GM19438 (cell line): ENCODE data around the gene TTLL7.

Source experiments
- ATAC-seq: cut with Tn5 transposase; IDR thresholded peaks from one replicate; pipeline ENCODE4 v1.9.1; 2021; ENCODE audit warnings: low read depth; ENCODE audit not compliant: unreplicated experiment

Gene TTLL7, protein sequence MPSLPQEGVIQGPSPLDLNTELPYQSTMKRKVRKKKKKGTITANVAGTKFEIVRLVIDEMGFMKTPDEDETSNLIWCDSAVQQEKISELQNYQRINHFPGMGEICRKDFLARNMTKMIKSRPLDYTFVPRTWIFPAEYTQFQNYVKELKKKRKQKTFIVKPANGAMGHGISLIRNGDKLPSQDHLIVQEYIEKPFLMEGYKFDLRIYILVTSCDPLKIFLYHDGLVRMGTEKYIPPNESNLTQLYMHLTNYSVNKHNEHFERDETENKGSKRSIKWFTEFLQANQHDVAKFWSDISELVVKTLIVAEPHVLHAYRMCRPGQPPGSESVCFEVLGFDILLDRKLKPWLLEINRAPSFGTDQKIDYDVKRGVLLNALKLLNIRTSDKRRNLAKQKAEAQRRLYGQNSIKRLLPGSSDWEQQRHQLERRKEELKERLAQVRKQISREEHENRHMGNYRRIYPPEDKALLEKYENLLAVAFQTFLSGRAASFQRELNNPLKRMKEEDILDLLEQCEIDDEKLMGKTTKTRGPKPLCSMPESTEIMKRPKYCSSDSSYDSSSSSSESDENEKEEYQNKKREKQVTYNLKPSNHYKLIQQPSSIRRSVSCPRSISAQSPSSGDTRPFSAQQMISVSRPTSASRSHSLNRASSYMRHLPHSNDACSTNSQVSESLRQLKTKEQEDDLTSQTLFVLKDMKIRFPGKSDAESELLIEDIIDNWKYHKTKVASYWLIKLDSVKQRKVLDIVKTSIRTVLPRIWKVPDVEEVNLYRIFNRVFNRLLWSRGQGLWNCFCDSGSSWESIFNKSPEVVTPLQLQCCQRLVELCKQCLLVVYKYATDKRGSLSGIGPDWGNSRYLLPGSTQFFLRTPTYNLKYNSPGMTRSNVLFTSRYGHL

DNA sequence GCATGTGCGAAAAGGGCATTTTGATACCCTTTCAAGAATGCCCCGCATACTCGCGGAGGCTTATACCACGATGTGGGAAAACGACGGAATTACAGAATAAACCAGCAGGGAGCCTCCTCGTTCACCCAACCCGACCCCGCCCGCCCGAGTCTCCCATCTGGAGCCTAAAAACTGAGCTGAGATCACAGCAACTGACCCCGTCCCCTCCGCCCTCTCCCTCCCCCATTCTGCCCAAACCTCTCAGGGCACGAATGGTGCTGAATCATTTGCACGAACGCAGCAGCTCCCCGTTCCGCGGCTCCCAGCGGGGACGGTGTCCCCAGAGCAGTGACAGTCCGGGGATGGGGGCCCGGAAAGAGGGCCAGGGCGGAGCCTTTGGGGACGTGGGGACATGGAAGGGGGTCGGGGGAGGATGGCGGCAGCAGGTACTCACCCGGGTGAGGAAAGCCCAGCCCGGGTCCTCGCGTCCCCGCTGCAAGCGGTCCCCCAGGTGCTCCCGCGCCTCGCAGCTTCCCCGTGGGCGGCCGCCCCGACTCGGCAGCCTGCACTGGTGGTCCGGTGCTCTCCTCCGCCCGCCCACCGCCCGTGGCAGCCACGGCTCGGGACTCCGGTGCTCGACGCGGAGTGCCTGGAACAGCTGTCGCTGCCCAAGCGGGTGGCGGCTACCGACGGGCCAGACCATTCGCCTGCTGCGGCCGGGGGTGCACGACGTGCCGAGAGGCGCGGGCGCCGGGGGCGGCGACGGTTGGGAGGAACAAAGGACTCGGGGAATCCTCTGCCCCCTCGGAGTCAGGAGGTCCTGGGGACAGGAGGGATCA lies at the start of gene TTLL7:
Gene TTLL7, minus strand, starts transcription at position 635 of the 818 bp plus-strand sequence. CDS start 46,921 bp downstream, outside the sequence.
- peak; percentile 90 for ATAC-seq

DNA sequence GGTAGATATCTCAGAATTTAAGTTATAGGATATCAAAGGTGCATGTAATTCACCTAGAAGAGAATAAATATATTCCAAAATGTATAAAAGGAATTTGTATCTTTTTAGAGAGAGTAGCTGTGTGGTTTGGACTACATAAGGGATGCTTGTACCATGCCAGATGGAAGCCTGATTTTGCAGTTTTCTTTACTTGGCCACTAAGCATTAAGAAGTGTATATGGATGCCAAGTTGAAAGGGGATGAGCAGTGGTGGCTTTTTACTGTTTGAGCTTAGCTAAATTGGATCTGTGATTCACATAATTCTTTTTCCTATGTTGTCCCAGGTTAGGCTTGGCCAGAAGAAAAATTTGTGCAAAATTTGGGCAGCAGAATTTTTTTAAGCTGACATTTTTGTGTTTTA lies 43.5 kb upstream of the TTLL7 start:
- no peak for ATAC-seq

- no peak for ATAC-seq
Observed at GRCh38 chr1:84037758-84038611, 39.1 kb upstream of the TTLL7 start.

DNA sequence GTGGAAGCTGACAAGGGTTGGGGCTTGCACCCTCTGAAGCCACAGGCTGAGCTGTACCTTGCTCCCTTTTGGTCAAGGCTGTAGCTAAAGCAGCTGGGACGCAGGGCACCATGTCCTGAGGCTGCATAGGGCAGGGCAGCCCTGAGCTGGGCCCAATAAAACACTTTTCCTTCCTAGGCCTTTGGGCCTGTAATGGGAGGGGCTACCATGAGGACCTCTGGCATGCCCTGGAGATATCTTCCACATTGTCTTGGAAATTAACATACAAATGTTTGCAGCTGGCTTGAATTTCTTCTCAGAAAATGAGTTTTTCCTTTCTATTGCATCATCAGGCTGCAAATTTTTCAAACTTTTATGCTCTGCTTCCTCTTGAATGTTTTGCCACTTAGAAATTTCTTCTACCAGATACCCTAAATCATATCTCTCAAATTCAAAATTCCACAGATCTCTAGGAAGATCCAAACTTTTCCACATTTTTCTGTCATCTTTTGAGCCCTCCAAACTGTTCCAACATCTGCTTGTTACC lies 32.9 kb upstream of the TTLL7 start:
- no peak for ATAC-seq

GRCh38 chr1:84027368-84027767 lies 28.4 kb upstream of the TTLL7 start:
- no peak for ATAC-seq

DNA sequence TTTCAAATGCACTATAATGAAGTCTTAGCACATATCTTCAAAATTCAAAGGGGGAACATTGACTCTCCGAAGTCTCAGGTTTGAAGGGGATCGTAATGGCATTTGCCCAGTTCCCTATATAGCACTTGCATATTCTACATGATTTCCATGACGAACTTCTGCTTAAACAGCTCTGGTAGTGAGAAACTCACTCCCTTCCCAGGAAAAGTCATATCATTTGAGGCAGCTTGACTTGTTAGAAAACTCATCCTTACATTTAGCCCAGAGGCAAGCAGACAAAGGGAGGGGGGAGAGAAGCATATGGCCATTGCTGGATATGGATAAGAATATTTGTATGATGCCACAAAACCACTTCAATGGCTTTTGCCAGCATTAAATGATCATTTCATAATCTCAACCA lies 27.0 kb upstream of the TTLL7 start:
- no peak for ATAC-seq

GRCh38 chr1:84021822-84022221 lies 22.9 kb upstream of the TTLL7 start:
- no peak for ATAC-seq

- ATAC-seq: no peak
Observed at GRCh38 chr1:84020151-84020550, 21.2 kb upstream of the TTLL7 start.

DNA sequence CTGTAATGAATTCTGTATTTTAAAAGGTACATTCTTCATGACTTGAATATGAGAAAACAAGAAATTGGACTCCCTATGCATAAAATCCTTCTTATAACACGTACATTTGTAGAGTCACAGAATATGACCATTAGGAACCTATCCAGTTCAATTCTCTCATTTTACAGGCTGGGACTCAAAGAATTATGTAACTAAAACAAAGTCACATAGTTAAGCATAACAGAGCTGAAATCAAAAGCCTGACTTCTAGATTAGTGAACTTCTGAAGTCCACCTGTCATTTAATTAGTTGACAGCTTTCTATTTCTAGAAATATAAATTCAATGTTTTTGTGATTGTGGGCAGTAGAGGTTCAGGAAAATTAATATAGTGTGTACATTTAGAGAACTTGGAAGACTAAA lies 20.3 kb upstream of the TTLL7 start:
- no peak for ATAC-seq

DNA sequence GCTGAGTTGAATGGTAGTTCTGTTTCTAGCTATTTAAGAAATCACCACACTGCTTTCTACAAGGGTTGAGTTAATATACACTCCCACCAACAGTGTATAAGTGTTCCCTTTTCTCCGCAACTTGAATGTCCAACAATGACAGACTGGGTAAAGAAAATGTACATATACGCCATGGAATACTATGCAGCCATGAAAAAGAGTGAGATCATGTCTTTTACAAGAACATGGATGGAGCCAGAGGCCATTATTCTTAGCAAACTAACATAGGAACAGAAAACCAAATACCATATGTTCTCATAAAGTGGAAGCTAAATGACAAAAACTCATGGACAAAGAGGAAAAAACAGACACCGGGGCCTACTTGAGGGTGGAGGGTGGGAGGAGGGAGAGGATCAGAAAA lies 14.8 kb upstream of the TTLL7 start:
- ATAC-seq: no peak

GRCh38 chr1:84012018-84012417 lies 13.1 kb upstream of the TTLL7 start:
- ATAC-seq: no peak

- ATAC-seq: no peak
Observed at GRCh38 chr1:84010136-84010535, 11.2 kb upstream of the TTLL7 start.

DNA sequence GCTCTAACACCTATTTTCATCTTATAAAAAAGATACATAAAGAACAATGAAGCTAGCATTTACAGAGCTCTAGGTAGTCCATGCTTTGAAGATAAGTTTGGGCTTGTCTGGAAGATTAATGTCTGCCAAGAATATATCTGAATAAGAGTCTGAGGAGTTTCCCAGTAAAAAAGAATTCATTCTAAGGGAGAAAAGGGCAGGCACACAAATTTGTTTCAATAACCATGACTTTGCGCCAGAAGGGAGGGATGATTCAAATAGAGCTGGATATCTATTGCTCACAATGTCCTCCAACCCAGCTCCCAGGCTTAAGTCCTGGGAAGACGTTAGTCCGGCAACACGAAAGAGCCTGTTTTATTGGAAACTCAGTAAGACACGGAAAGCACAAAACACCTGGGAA lies 9.7 kb upstream of the TTLL7 start:
- ATAC-seq: no peak

- ATAC-seq: no peak
Observed at GRCh38 chr1:84006591-84006990, 7.7 kb upstream of the TTLL7 start.

GRCh38 chr1:84001501-84001900 lies 2.6 kb upstream of the TTLL7 start:
- ATAC-seq: no peak

DNA sequence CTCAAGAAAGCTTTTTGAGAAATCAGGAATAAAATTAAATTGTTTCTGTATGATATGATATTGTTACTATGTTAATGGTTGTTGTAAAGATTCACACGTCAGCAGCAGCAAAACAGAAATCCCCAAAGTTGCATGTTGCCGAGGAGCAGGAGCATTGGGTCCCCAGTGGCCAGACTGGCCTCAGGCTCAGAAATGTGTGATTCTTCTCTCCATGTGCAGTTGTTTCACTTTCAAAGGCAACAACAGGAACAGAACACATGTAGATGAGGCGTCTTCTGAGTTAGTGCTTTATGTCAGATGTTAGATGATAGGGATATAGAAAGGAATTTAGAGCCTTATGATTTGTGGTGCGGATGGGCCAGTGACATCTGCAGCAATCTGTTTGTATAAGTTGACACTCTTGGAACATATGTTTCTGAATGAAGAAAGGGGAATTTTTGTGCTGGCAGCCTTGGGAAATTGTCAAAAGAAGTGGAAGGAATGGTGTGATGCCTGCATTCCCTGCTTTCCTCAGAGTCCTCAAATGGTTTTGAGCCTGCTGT lies 2.1 kb upstream of the TTLL7 start:
- ATAC-seq: no peak

GRCh38 chr1:84000196-84000885 lies 1.4 kb upstream of the TTLL7 start:
- no peak for ATAC-seq

- ATAC-seq: peak; percentile 95
Observed at GRCh38 chr1:83999316-83999819, 436 bp upstream of the TTLL7 start.

GRCh38 chr1:83998205-83998497 lies 781 bp downstream of the TTLL7 start:
- ATAC-seq: no peak
